Lung microvascular endothelial cell (primary cell): Measurements from ENCODE around the gene TYW5. TPM values are rescaled to one million over a fixed set of nuclear protein-coding genes. Genes with fewer than 3 reads are reported as not detected.

Experiments used
- DNase-seq, 2 donors: peaks; one replicate each; pipeline versions ENCODE4 v3.0.0 to v3.0.0-alpha.2; 2010; ENCODE audit warnings: low read depth in 2 of 2
- total RNA-seq: library from RNA; depleted of rRNA; stranded (reverse); fragments of >200 nt; gene quantifications from 2 replicates; pipeline ENCODE4 v1.2.1, GENCODE V29; 2014

TYW5 gene
- total RNA-seq, 1 donor from 2014 or later = 4.4 TPM

DNA sequence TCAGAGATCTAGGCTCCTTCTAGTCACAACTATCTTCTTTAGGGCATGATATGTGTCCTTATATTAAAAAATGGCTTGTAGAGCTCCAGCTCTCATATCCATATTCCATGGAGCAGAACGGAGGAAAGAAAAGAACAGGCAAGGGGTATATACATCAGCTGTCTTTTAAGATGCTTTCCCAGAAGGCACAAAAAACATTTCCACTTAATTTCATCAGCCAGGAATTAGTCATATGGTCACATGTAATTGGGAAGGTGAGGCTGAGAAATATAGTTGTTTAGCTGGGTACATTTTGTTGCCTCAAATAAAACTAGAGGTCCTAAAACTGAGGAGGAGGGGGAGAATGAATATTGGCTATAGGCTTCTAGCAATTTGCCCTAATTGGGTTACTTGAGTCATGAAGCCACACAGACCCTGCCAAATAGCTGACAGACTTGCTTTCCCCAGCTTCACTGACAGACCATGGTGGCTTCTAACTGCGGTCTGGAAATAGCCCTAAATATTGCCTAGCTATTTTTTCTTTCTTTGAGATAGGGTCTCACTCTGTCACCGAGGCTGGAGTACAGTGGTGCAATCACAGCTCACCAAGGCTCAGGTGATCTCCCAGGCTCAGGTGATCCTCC lies 20.1 kb upstream of the TYW5 start:
- no peak for DNase-seq

DNA sequence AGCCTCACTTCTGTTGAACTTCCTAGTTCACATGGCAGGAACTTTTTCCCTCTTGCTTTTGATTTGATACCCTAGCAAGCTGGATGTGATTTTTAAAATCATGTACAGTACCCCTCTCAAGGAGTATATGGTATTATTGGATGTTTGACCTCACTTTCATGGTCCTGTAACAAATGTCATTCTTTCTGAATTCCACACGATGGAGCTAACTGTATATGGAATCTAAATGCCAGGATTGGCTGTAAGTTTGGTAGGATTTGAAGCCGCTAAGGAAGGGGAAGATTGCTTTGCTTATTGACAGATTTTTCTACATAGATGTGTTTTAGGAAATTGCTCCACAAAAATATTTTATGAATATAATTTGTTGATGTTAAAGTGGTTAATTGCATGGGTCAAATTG lies 18.4 kb upstream of the TYW5 start:
- DNase-seq = peak; percentile 61 to 65

DNA sequence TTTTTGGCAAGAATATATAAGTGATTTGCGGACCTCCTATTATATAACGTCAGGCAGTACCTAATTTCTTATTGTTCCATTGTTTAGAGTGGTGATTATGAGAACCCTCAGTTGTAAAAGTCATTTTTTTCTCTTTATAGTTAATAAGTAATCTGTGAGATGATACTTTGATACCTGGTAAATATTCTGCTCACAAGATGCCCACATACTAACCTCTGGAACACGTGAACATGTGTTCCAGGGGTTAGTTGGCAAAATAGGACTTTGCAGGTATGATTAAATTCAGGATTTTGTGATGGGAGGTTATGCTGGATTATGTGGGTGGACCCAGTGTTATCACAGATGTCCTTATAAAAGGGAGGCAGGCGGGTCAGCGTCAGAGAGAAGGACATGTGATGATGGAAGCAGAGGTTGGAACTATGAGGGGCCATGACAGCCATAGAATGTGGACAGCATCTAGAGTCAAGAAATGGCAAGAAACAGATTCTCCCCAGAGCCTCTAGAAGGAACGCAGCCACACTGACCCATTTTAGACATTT lies 16.9 kb upstream of the TYW5 start:
- DNase-seq = no peak

DNA sequence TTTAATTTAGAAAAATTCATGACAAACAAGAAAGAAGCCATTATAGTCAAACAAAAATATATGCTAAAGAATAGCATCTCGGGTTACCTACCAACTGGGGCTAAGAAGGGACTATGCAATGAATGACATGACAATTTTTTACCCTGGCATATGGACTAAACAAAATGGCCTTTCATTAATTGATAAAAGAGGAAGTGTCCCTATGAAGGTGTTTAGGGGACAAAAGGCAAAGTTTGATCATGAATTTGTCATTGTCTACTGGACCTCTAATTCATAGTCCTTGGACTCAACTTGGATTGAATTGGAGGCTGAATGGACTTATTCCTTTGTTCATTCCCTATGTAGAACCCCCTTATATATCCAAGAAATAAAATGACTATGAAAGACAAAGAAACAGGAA lies 12.8 kb upstream of the TYW5 start:
- DNase-seq = no peak

DNA sequence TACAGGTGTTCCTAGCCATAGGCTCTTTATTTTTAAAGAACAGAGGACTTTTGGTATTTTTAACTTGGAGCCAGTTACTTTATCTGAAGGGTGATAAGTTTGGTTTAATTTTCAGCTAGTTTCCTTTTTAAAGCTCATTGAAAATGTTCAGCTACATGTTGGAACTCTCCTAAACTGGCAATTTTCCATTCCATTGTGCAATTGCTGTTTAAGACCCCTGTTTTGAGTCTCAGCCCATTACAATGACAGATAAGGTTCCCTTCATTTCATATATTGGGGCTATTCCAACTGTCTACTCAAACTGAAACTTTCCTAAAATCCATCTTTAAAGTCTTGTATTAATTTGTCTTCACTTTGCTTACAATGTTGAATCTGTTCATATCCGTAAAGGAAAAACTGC lies 11.7 kb upstream of the TYW5 start:
- DNase-seq = no peak

DNA sequence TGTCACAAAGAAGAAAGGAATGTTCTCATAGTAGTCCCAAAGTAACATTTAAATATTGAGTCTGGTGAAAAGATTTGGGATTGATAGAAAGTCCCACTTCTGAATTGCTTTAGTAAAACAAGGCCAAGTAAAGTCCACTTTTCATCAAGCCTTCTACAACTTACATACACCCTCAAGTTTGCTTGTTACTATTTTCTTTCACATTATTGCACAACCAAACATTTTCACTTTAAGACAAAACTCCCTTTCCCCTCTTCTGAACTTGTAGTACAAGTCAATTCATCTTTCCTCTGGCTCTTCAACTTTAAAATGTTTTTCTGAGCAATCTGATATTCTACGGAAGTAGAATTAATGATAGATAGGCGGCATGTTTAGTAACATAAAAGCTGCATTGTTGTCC lies 11.1 kb upstream of the TYW5 start:
- no peak for DNase-seq

DNA sequence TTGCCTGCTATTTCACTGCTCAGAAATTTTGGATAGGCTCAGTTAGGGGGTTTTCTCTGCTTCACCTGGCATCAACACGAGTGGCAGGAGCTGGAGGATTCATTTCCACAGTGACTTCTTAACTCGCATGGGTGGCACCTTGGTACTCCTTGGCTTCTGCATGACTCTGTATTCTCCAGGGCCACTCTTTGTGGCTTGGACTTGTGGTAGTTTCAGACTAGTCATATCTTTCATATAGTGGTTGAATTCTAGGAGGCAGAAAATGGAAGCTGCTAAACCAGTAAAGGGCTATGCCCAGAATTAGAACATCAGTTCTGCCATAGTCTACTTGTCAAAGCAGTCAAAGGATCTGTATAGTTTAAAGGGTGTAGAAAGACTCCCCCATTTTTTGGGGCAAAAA lies 6.9 kb upstream of the TYW5 start:
- DNase-seq = no peak

DNA sequence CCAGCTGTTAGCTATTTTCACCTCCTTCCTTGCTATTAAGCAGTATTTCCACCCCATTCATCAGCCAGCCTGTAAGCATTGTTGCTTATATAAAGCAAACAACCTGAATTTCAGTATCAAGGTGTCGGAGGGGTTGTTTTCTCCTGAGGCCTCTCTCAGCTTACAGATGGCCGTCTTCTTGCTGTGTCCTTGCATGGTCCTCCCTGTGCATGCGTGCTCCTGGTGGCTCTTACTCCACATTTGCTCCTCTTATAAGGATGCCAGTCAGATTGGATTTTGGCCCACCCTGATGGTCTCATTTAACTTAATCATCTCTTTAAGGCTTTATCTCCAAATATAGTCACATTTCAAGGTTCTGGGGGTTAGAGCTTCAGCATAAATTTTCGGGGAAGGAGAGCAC lies 2.7 kb upstream of the TYW5 start:
- no peak for DNase-seq

DNA sequence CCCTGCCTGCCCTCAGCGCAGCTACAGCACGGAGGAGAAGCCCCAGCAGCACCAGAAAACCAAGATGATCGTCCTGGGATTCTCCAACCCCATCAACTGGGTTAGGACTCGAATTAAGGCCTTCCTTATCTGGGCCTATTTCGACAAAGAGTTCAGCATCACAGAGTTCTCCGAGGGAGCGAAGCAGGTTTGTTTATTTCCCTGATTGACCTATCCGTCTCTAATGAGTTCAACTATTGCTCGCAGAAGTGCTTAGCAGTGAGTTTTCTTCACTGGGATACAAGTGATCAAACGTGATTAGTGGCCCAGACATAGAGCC lies 730 bp upstream of the TYW5 start:
- peak in 1 of 2 donors; percentile 4 for DNase-seq

DNA sequence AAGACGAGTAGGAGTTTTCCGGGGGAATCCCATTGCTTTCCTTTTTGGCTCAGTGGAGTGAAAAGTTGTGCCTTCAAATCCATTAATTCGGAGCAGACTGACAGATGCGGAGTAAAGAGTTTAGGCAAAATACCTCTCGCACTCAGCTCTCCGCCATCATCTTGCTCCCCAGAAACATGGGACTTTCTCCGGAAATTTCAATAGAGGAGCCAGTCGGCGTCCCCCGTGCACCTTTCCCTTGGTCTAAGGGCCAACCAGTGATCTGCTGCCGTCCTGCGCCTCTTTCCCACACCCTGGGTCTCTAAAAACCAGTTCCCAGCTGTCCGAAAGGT lies 318 bp downstream of the TYW5 start:
- peak in 1 of 2 donors; percentile 56 for DNase-seq

DNA sequence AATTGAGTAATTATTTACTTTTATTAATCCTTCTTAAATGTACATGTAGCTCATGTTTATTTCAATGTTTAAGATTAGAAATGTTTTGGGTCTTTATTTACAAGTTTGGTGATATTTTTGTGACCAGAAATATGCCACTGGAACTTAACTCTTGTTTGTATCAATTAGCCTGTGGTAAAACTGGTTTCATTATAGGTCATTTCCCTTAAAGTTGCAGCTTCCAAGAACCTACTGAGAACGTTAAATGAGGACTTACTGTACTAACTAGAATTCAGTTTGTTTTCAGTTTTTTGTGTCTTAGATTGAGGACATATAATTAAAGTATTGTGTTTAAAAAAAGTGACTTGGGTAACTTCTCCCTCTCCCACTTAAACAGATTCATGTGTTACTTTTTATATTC lies 4.3 kb downstream of the TYW5 start:
- no peak for DNase-seq

DNA sequence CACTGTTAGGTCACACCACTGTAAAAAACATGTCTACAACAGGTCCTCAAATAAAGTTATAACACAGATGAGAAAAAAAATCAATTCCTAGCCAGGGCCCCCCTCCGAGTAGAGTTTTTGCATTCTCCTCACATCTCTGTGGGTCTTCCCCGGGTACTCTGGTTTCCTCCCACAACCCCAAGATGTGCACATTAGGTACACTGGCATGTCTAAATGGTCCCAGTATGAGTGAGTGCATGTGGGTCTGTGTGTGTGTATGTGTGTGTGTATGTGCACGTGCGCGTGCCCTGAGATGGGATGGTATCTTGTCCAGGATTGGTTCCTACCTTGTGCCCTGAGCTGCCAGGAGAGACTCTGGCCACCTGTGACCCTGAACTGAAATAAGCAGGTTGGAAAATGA lies 4.9 kb downstream of the TYW5 start:
- no peak for DNase-seq

DNA sequence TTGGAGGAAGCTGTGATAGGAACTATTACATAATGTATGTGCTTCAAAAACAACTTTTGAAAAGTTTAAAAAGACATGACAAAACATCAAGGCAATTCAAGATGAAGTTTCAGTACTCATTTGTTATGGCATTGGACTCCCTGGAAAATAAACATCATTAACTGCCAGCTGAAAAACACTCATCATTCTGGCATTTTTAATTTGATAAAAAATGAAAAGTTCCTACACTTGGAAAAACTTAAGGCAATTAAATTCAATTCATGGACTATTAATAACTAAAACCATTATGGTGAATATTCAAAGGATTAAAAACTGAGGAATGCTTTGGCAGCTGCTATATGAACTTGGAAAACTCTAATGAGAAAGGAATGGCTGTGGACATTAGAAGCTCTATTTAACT lies 8.5 kb downstream of the TYW5 start:
- DNase-seq = no peak

DNA sequence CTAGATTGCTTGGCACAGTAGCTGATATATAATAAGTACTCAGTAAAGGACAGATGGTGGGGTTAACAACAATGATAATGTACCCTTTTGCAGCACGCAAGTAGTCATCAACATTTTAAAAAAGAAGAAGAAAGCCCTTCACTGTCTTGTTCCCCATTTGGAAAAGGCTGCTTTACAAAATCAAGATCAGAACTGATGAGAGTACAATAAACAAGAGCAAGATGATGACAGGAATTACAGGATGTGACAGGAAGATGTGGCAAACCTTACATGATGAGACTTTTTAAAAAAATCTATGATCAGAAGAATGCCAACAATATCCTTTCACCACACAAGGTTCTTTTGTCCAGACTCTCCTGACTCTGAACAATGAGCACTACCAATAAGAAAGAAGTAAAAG lies 9.1 kb downstream of the TYW5 start:
- DNase-seq = no peak

DNA sequence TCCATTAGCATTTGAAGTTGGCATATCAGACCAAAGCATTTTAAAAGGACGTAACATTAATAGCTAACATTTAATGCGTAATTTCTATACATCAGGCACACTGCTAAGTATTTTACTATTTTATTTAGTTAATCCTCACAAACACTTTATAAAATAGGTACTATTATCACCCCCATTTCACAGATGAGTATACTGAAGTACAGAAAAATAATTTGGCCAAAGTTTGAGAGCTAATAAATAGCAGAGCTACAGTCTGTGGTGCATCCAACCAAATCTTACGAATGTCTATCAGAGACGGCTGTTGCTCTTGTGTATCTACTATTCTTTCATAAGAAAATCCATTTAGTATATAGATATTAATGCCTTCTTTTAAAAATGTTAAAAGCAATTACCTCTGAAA lies 11.9 kb downstream of the TYW5 start:
- DNase-seq = no peak

DNA sequence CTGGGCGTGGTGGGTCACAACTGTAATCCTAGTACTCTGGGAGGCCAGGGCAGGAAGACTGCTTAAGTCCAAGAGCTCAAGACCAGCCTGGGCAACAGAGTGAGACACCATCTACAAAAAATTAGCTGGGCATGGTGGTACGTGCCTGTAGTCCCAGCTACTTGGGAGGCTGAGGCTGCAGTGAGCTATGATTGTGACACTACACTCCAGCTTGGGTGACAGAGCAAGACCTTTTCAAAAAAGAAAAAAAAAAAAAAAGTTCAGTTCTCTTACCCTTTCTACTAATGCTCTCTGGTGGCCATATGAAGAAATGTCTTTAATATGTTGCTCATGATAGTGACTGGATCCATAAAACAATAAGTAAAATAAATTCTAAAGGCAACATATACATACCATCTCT lies 14.9 kb downstream of the TYW5 start:
- DNase-seq = peak; percentile 28 to 48

DNA sequence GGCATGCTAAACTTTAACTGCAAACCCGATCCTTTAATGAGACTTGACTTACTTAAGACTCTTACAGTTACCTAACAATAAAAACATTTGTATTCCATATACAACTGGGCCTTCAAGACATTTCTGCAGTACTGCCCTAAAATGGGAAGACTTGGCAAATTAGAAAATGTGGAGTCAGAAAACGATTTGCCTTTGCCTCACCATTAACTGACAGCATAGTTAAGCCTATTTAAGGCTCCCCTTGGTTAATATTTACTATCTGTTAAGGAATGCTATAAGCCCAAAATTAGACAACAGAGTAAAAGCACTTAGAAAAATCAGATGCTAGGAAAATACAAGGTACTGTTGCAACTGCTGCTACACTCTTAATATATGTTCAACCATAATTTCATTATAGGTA lies 18.7 kb downstream of the TYW5 start:
- no peak for DNase-seq

DNA sequence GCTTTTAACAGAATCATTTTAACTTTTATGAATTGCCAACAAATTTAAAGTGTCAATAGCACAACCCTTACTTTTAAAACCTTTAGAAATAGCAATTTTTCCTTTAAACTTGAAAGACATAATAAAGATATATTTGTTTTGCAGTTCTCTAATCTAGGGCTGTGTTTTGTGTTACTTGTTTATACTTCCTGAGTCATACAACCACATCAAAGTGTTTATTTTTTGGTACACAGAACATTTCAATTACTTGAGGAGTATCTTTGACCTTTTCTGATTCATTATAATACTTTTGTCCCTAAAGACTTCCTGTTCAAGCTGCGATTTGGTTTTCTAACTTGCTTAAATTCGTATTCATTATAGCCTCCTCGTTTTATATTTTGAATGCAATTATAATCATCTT lies 21.8 kb downstream of the TYW5 start:
- DNase-seq = no peak

DNA sequence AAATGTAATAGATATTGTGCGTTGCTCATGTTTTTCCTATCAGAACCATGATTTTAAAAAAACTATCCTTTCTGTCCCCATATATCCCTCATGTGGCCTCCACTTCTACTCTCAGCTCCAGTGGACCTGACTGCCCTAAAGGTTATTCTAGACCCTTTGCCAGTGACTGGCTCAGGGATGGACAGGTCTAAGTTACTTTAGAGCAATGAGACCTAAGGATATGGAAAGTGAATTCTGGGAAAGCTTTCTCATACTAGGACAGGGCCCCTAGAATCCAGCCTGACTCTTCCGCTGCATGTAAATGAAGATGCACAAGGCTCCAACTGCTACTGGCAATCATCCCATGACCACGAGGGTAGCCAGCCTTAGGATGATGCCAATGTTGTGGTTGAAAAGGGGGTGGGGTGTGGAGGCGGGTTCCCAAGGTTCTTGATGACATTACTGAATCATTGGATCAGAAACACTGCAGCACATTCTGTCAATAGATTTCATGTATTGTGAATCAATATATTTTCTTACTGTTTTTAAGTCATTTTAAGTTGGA lies 22.9 kb downstream of the TYW5 start:
- DNase-seq = no peak

DNA sequence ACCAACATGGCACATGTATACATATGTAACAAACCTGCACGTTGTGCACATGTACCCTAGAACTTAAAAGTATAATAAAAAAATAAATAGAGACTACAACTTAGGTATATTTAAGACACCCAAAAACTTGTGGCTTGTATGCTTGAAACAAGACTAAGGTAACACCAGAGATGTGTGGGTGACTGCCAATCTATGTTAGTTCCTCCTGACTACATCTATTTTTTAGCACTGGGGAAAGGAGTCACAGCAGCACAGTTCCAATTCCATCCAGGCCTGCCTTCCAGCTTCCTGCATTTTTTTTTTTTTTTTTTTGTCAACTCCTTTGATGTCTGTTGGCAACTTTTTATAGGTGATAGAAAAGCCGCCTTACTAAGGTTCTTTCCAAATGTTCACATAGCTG lies 26.0 kb downstream of the TYW5 start:
- DNase-seq = no peak

DNA sequence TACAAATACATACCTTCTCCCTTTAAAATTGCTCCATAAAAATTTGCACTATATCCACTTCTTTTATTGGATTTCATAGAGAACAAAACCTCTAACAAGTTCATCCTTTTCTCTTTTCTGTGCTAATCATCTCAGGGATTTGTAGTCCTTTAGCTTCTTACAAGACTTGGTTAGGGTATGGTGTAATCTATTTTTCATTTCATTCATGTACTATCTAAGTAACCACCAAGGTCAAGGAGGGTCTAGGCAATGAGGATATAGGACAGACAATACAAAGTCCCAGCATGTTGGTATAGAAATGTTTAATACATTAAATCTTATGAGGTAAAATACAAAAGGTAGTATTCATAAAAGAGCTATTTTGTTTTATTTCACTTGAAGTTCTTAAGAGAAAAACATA lies 26.7 kb downstream of the TYW5 start:
- DNase-seq = no peak

DNA sequence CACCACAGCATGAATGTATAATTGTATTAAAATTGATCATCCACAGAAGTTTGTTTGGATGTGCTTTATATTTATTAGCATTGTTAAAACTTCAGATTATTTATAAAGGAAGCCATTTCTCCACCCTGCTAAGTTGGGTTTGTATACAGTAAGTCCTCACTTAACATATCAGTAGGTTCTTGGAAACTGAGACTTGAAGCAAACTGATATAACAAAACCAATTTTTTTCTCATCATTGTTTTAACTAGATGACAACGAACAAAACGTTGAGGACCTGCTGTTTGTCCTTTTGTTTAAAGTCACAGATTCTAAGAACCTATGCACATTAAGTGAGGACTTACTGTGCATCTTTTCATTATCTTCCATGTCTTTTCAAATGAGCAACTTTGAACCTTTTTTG lies 27.1 kb downstream of the TYW5 start:
- no peak for DNase-seq

DNA sequence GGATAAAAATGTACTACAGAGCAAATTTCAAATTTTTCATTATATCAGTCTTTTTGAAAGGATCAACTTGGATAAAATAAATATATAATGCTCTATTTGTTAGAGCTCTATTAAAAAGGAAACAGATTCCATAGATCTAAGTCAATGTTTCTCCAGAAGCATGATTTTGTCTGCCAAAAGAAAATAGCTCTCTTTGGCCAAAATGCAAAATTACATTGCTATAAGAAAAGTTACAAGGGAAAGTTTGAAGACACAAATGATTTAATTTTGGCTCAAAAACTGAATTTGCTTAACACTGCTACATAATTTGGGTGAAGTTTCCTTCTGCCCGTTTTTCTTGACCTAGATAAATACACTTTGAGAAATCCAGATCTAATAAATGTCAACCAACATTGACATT lies 28.5 kb downstream of the TYW5 start:
- DNase-seq = no peak

DNA sequence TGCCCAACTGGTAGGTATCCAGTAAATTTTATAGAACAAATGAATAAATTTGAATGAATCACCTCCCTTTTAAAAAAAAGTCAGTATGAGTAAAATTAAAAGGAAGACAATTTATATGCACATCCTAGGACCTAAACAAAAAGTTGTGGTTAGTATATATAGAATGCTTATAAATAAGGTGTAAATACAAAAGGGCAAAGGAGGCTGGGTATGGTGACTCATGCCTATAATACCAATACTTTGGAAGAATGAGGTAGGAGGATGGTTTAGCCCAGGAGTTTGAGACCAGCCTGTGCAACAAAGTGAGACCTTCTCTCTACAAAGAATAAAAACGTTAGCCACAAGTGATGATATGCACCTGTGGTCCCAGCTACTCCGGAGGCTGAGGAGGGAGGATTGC lies 31.4 kb downstream of the TYW5 start:
- no peak for DNase-seq
